K562 (cell line): ENCODE results near the gene NCOA1. TPM values are rescaled to one million over a fixed set of nuclear protein-coding genes. Genes with fewer than 3 reads are reported as not detected.
A peak's percentile ranks its signal among the peaks of the same experiment; 100 is the strongest.

ENCODE experiments used
- ATAC-seq: fragments of 200-7000 bp; cut with Tn5 transposase; 3 replicates; pipeline ENCODE4 v1.9.1; 2020; ENCODE audit warnings: moderate library complexity
- BruUV-seq: library from RNA; stranded (reverse); fragments of 400-500 nt; replicated peaks from 2 replicates; lab custom pipeline; 2021; lab: Mats Ljungman, UMichigan
- CTCF ChIA-PET: fragments of 300-600 bp; formaldehyde crosslinking; extraction: SDS; loops from one replicate; lab custom pipeline; 2021; ENCODE audit warnings: low intra/inter-chr PET ratio; lab: Yijun Ruan, JAX
- POLR2A ChIA-PET: fragments of 300-600, 350-650 bp; sonication (Branson Sonifier 250); formaldehyde crosslinking; extraction: SDS; loops from one replicate; lab custom pipeline; 2021; ENCODE audit warnings: antibody characterized with exemption, inconsistent platforms; lab: Yijun Ruan, JAX
- DNase-seq, 4 experiments: peaks; one replicate each; pipeline versions ENCODE4 v3.0.0 to v3.0.0-alpha.2; 2011 to 2018; ENCODE audit warnings: low spot score in 3 of 4, mixed read lengths in 3 of 4; ENCODE audit errors: extremely low read depth in 1 of 4
- FAIRE-seq: peaks from 2 replicates; lab custom pipeline; 2011; peaks lifted over from hg19 to GRCh38; lab: Jason Lieb, UNC
- H2AFZ ChIP-seq: 2 replicates; pipeline ENCODE4 v1.6.0; 2011; ENCODE audit warnings: low read depth, low read length, control low read depth, inconsistent platforms
- H3K27ac ChIP-seq: fragments of 200-600 bp; 3 replicates; pipeline ENCODE4 v1.8.0; 2011; ENCODE audit warnings: low read depth, mild to moderate bottlenecking, control low read depth, inconsistent platforms, low read length, moderate library complexity, mixed read lengths; ENCODE audit errors: extremely low read depth
- H3K27me3 ChIP-seq, 2 experiments: fragments of 300-600 bp in 1 of 2; 2 replicates in 1 of 2; 3 replicates in 1 of 2; pipeline versions ENCODE4 v1.6.0 to v1.8.0; 2011; ENCODE audit warnings: inconsistent platforms in 2 of 2, low read length in 2 of 2, mild to moderate bottlenecking in 1 of 2, mixed read lengths in 1 of 2, moderate library complexity in 1 of 2; ENCODE audit not compliant: control insufficient read depth in 2 of 2, insufficient read depth in 2 of 2
- H3K36me3 ChIP-seq: fragments of 300-600 bp; 3 replicates; pipeline ENCODE4 v1.8.0; 2011; ENCODE audit warnings: mild to moderate bottlenecking, low read length, inconsistent platforms; ENCODE audit not compliant: control insufficient read depth, insufficient read depth
- H3K4me1 ChIP-seq, 2 experiments: fragments of 200-600 bp in 1 of 2; replicated peaks in 1 of 2; 2 replicates in 1 of 2; 3 replicates in 1 of 2; pipeline versions ENCODE4 v1.5.1 to v1.8.0; 2011; ENCODE audit warnings: inconsistent platforms in 2 of 2, low read length in 2 of 2, mild to moderate bottlenecking in 1 of 2, mixed read lengths in 1 of 2, moderate library complexity in 1 of 2; ENCODE audit not compliant: control insufficient read depth in 2 of 2, insufficient read depth in 2 of 2
- H3K4me2 ChIP-seq: 2 replicates; pipeline ENCODE4 v1.6.1; 2011; ENCODE audit warnings: low read length, control low read depth, inconsistent platforms, mixed read lengths; ENCODE audit not compliant: insufficient read depth
- H3K4me3 ChIP-seq: fragments of 200-600 bp; sonication (generic), shearing (Covaris generic); 2 replicates; pipeline ENCODE4 v1.5.1; 2016; ENCODE audit warnings: control low read depth, inconsistent platforms
- H3K79me2 ChIP-seq: fragments of 200-600 bp; 3 replicates; pipeline ENCODE4 v1.8.0; 2011; ENCODE audit warnings: low read length, inconsistent platforms; ENCODE audit not compliant: control insufficient read depth, insufficient read depth
- H3K9ac ChIP-seq, 2 experiments: 2 replicates each; pipeline versions ENCODE4 v1.6.0 to v1.6.1; 2011; ENCODE audit warnings: low read depth in 2 of 2, low read length in 2 of 2, control low read depth in 1 of 2, inconsistent platforms in 1 of 2, mild to moderate bottlenecking in 1 of 2, mixed read lengths in 1 of 2; ENCODE audit not compliant: insufficient read depth in 1 of 2
- H3K9me1 ChIP-seq: one replicate; pipeline ENCODE4 v1.6.0; 2011; ENCODE audit warnings: inconsistent platforms, mild to moderate bottlenecking, low read length, moderate library complexity; ENCODE audit not compliant: control insufficient read depth, insufficient read depth
- H3K9me3 ChIP-seq: replicated peaks from 2 replicates; pipeline ENCODE4 v1.5.1; 2011; ENCODE audit warnings: low read depth, low read length, inconsistent platforms; ENCODE audit not compliant: control insufficient read depth, insufficient read depth
- H4K20me1 ChIP-seq: replicated peaks from 2 replicates; pipeline ENCODE4 v1.6.1; 2011; ENCODE audit warnings: low read length, inconsistent platforms, mixed read lengths; ENCODE audit not compliant: control insufficient read depth, insufficient read depth
- EP300 ChIP-seq: IDR thresholded peaks from 2 replicates; pipeline ENCODE4 v1.6.1; 2012; ENCODE audit warnings: low read length, improper control_type of control experiment
- IRF2 ChIP-seq: sonication (generic); formaldehyde crosslinking; IDR thresholded peaks from 2 replicates; pipeline ENCODE4 v1.8.1; 2022; ENCODE audit warnings: mild to moderate bottlenecking, missing genetic modification reagents
- PRMT5 ChIP-seq: sonication (generic); formaldehyde crosslinking; IDR thresholded peaks from 2 replicates; pipeline ENCODE4 v1.5.0; 2020; ENCODE audit warnings: missing genetic modification reagents
- SOX6 ChIP-seq: fragments of 450-650 bp; IDR thresholded peaks from 2 replicates; pipeline ENCODE4 v1.6.1; 2014; ENCODE audit warnings: mild to moderate bottlenecking
- SP1 ChIP-seq: sonication (generic); formaldehyde crosslinking; IDR thresholded peaks from 2 replicates; pipeline ENCODE4 v1.8.1; 2022; ENCODE audit warnings: mild to moderate bottlenecking, missing genetic modification reagents
- ZBTB1 ChIP-seq: sonication (generic); formaldehyde crosslinking; IDR thresholded peaks from 2 replicates; pipeline ENCODE4 v1.8.1; 2023; ENCODE audit warnings: missing genetic modification reagents, low read depth, mild to moderate bottlenecking, borderline replicate concordance
- WGBS: fragments of 100-300 bp; shearing (Covaris generic); methylation state at CpG from one replicate; pipeline ENCODE4 v1.1.6; 2016; ENCODE audit warnings: low coverage, mixed read lengths; ENCODE audit not compliant: insufficient coverage; ENCODE audit errors: missing lambda C conversion rate; 5-methylcytosine and 5-hydroxymethylcytosine counted together
- in situ Hi-C: fragments of 300-500 bp; cut with MboI; formaldehyde crosslinking; loops from 4 replicates; pipeline ENCODE4 v1.15.0; 2018; ENCODE audit warnings: inconsistent platforms, mixed read lengths
- intact Hi-C: fragments of 100-400 bp; cut with micrococcal nuclease; formaldehyde crosslinking; loops from 2 replicates; pipeline ENCODE4 v1.14.2; 2022
- polyA plus RNA-seq, 8 experiments: library from polyadenylated mRNA; depleted of rRNA in 4 of 8; stranded (reverse) in 5 of 8; unstranded in 3 of 8; fragments of >200 nt; fragmentation: Nextera tagmentation in 2 of 8; fragmentation: Illumina TruSeq in 1 of 8; extraction: Ambion mirVana in 2 of 8; extraction: Trizol in 1 of 8; gene quantifications; 2 replicates each; pipeline versions ENCODE4 v1.2.1 to v1.2.3, GENCODE V29; 2011 to 2014; ENCODE audit warnings: inconsistent platforms in 1 of 8, missing spikeins in 1 of 8
- total RNA-seq, 7 experiments: library from RNA; depleted of rRNA in 6 of 7; stranded (reverse); fragments of >200 nt in 6 of 7; fragmentation: Illumina TruSeq in 2 of 7; extraction: Trizol in 2 of 7; gene quantifications; 2 replicates each; pipeline versions ENCODE4 v1.2.1 to v1.2.3, GENCODE V29; 2011 to 2021; ENCODE audit warnings: low replicate concordance in 1 of 7
- TF ChIP-seq, protein P1 (sequence below): sonication (generic); formaldehyde crosslinking; IDR thresholded peaks from 2 replicates; pipeline ENCODE4 v1.8.1; 2023; ENCODE audit warnings: mild to moderate bottlenecking, missing genetic modification reagents

The NCOA1 gene
- total and polyA plus RNA-seq, 9 of the 15 experiments (the other 6 are each of a cell fraction or from before 2014, with no cell fraction given): 4.9 to 25.7 (median 17.0) TPM

DNA sequence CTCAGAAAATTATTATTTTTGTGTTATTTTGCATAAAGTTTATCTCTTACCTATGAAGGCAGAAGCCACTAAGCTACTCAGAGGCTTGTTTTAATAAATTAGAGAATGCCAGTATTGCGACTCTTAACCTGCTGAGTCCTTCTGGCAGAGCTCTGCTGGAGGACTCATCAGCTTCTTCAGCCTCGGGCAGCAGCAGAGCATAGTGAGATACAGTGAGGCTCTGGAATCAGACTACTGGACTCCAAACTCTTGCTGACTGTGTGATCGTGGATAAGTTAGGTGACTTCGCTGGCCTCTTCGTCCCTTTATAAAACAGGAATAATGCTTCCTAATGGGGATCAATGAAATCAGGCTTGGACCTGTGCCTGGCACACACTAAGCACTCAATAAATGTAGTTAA is 300.4 kb downstream of the NCOA1 start:
- H3K27ac ChIP-seq: peak overlapping the region; percentile 99
- H2AFZ ChIP-seq: peak overlapping the region; percentile 100
- peak overlapping the region; percentile 84 to 98; a peak in 3 of 4 replicates for H3K9ac ChIP-seq
- TF ChIP-seq SP1 (CRISPR knock-in tag) (0 out of 2 replicates have a peak, but pooled peaks have one; percentile 32), PRMT5 (no peak), IRF2 (CRISPR knock-in tag) (no peak), EP300 (no peak), ZBTB1 (CRISPR knock-in tag) (no peak), SOX6 (no peak)
- TF ChIP-seq, protein P1, sequence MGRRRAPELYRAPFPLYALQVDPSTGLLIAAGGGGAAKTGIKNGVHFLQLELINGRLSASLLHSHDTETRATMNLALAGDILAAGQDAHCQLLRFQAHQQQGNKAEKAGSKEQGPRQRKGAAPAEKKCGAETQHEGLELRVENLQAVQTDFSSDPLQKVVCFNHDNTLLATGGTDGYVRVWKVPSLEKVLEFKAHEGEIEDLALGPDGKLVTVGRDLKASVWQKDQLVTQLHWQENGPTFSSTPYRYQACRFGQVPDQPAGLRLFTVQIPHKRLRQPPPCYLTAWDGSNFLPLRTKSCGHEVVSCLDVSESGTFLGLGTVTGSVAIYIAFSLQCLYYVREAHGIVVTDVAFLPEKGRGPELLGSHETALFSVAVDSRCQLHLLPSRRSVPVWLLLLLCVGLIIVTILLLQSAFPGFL (CRISPR knock-in tag): 0 out of 2 replicates have a peak, but pooled peaks have one; percentile 12
- peak overlapping the region; percentile 87 for H3K4me3 ChIP-seq
- peak overlapping the region; percentile 95 for H3K4me2 ChIP-seq
- intact Hi-C loops: loop anchor here (1.0 to 2.0 kb wide), 2 partner anchors 178 to 381 kb away; no protein-coding TSS in a partner anchor
- FAIRE-seq: peak; percentile 54
- H3K27me3 ChIP-seq: no peaks in the 10 kb centered on the region
- peak in 1 of 4 experiments; percentile 60 for DNase-seq
- H3K9me3 ChIP-seq: no peaks in the 10 kb centered on the region
- no peaks in the 10 kb centered on the region for H3K9me1 ChIP-seq
- peaks cover 9 to 19% of the 10 kb centered on the region in 2 experiments; a peak in 4 of 5 replicates for H3K4me1 ChIP-seq
- WGBS: 10% methylated on average over 5 of the region's 5 CpGs
- in situ Hi-C loops: loop anchor here (25.0 kb wide), 1 partner anchor 379 kb away; no protein-coding TSS in a partner anchor
- BruUV-seq: no TSS peak
- peaks cover 34% of the 10 kb centered on the region; the same call in 2 of the 3 replicates for H3K36me3 ChIP-seq
- peak; percentile 40 for ATAC-seq
- H4K20me1 ChIP-seq: 0 out of 2 replicates have a peak, but pooled peaks cover 4% of the 10 kb centered on the region
- CTCF ChIA-PET: no interaction called here
- POLR2A ChIA-PET: interaction anchor here (0.8 to 3.1 kb wide), 5 partner anchors 8 to 433 kb away, joined by 3 to 10 read pairs (median 7); no protein-coding TSS in a partner anchor
- H3K79me2 ChIP-seq: peaks cover 47% of the 10 kb centered on the region
